ENCODE data around the gene TFCP2L1. TPM values are rescaled to one million over a fixed set of nuclear protein-coding genes. Genes with fewer than 3 reads are reported as not detected.
A peak's percentile ranks its signal among the peaks of the same experiment; 100 is the strongest.

The TFCP2L1 gene
- total RNA-seq, 2 donors from 2014 or later: 0.19 to 0.33 TPM

DNA sequence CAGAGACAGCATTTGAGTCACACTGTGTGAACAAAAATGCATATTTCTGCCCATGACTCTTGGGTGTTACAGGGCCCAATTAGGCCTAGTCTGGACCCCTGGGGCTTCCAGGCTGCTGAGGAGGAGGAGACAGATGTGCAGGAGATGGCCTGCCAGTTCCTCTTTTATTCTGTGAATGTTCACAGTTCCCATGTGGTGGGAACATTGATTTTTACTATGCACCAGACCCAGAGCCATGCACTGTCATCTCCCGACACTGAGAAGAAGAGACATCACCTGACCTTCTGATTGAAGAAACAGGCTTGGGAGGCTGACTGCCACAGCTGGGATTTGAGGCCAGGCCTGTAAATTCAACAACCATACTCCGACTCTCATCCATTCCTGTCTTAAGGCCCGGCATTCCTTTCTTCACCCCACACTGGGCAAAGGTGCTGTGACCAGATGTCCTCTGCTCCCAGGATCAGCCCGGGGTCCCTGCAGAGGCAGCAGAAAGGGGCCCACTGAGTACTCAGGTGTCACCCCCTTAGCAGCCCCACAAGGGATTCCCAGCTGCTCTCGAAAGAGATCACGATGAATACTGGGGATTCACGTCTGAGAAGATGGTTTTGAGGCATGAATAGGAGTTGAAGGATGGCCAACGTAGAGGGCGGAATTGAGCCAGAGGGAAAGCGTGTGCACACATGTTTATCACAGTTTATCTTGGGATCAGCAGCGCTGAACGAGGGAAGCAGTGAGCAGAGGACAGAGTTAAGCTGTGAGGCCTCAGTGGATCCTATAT is 3.6 kb upstream of the TFCP2L1 start:
- Mint-ChIP-seq H3K4me1 (ENCODE audit: low read depth in 2 of 2) (peaks cover 6 to 7% of the 10 kb centered on the region in 2 donors), H3K27me3 (peaks cover 13 to 16% of the 10 kb centered on the region in 2 donors), H3K9me3 (no peaks in the 10 kb centered on the region), H3K27ac (no peak overlapping the region), H3K36me3 (no peaks in the 10 kb centered on the region), H3K4me3 (no peak overlapping the region)
- no peak for ATAC-seq
- no peak for DNase-seq (ENCODE audit: low spot score)

- Mint-ChIP-seq H3K9me3 (no peaks in the 10 kb centered on the region), H3K4me3 (no peak overlapping the region), H3K27me3 (peaks cover 16 to 22% of the 10 kb centered on the region in 2 donors), H3K36me3 (no peaks in the 10 kb centered on the region), H3K4me1 (ENCODE audit: low read depth in 2 of 2) (peaks cover 1 to 6% of the 10 kb centered on the region in 2 donors), H3K27ac (no peak overlapping the region)
- ATAC-seq: no peak
- DNase-seq (ENCODE audit: low spot score): no peak
These were observed 3.0 kb upstream of the TFCP2L1 start for GRCh38 chr2:121287956-121288355.

GRCh38 chr2:121287146-121287798 is 2.3 kb upstream of the TFCP2L1 start:
- Mint-ChIP-seq H3K9me3 (no peaks in the 10 kb centered on the region), H3K36me3 (no peaks in the 10 kb centered on the region), H3K4me1 (ENCODE audit: low read depth in 2 of 2) (peaks cover 0 to 6% of the 10 kb centered on the region in 2 donors), H3K27ac (no peak overlapping the region), H3K27me3 (peaks cover 16 to 27% of the 10 kb centered on the region in 2 donors), H3K4me3 (no peak overlapping the region)
- no peak for ATAC-seq
- DNase-seq (ENCODE audit: low spot score): no peak

DNA sequence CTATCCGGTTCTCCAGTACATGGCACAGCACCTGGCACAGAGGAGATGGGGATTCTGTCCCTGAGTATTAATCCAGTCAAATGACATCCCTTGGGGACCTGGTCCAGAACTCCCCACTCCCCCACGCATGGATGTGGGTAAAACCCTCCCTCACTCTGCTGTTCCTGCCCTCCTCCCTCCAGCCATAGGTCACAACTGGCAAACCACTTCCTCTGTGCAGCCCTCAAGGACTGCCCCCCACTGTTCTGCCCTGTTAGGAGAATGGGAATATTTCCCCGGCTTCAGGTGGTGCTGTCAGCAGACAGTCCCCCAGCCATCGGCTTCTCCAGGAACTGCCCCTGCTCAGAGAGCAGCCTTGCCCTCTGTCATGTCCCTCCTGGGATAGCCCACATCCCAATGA is 1.5 kb upstream of the TFCP2L1 start:
- H3K27me3 Mint-ChIP-seq: peaks cover 16 to 27% of the 10 kb centered on the region in 2 donors
- H3K36me3 Mint-ChIP-seq: no peaks in the 10 kb centered on the region
- no peak overlapping the region for H3K27ac Mint-ChIP-seq
- H3K9me3 Mint-ChIP-seq: no peaks in the 10 kb centered on the region
- peaks cover 0 to 6% of the 10 kb centered on the region in 2 donors for H3K4me1 Mint-ChIP-seq (ENCODE audit: low read depth in 2 of 2)
- no peak overlapping the region for H3K4me3 Mint-ChIP-seq
- ATAC-seq: no peak
- no peak for DNase-seq (ENCODE audit: low spot score)

DNA sequence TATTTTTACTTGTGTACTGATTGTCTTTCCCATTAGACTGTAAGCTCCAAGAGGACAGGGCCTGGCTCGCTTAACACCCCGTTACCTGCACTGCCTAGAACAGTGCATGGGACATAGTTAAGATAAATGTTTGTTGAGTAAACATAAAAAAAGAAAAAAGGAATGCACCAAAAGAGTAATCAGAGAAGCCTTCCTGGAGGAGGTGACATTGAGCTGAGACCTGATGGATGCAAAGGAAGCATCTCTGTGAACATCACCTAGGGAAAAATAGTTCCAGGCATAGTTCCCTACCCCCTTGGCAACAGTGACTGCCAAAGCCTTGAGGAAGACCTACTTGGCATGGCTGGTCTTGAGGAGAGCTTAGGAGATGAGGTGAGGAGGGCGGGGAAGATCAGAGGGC is 924 bp upstream of the TFCP2L1 start:
- Mint-ChIP-seq H3K9me3 (no peaks in the 10 kb centered on the region), H3K27me3 (peaks cover 16 to 29% of the 10 kb centered on the region in 2 donors), H3K27ac (no peak overlapping the region), H3K4me1 (ENCODE audit: low read depth in 2 of 2) (peaks cover 0 to 6% of the 10 kb centered on the region in 2 donors), H3K4me3 (no peak overlapping the region), H3K36me3 (no peaks in the 10 kb centered on the region)
- ATAC-seq: no peak
- no peak for DNase-seq (ENCODE audit: low spot score)

DNA sequence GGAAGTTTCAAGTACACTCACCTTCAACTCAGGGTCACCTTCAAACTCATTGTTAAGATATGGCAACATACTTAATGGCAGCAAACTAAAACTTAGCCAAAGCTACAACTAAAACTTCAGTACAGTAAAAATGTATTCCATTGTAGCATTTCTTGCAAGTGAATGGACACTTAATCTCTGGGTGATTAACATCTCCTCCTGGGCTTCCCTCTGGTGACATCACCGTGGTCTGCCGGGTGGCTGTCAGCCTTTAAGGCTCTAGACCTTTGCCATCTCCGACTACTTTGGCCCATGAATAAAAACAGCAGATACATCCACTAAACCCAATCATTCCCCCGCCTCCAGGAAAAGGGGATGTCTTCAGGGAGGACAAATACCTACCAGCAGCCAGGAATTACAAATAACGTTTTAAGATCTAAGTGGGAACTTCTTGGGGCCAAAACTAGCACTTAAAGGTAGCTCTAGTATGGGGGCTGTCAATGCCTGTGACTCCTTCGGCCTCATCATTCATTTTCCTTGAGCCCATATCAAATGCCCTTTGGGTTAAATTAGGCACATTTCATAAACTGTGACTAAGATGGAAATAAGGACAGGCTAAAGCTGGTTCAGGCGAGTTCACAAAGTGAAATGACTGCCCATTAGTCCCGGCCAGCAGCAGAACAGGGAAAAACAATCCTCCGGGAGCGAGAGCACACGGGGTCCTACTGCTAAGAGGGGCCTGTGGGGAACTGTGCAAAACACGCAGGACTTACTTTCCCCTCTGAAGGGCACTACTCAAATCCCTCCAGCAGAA is 1.1 kb downstream of the TFCP2L1 start:
- Mint-ChIP-seq H3K27me3 (peaks cover 16 to 30% of the 10 kb centered on the region in 2 donors), H3K27ac (no peak overlapping the region), H3K9me3 (no peaks in the 10 kb centered on the region), H3K4me3 (peak overlapping the region; percentile 67), H3K36me3 (no peaks in the 10 kb centered on the region), H3K4me1 (ENCODE audit: low read depth in 2 of 2) (peaks cover 0 to 6% of the 10 kb centered on the region in 2 donors)
- DNase-seq (ENCODE audit: low spot score) (no peak), ATAC-seq (no peak)

- Mint-ChIP-seq H3K27ac (no peak overlapping the region), H3K9me3 (no peaks in the 10 kb centered on the region), H3K36me3 (no peaks in the 10 kb centered on the region), H3K4me3 (no peak overlapping the region), H3K27me3 (peaks cover 16 to 30% of the 10 kb centered on the region in 2 donors), H3K4me1 (ENCODE audit: low read depth in 2 of 2) (peaks cover 0 to 6% of the 10 kb centered on the region in 2 donors)
- DNase-seq (ENCODE audit: low spot score) (no peak), ATAC-seq (no peak)
These were observed 2.1 kb downstream of the TFCP2L1 start for GRCh38 chr2:121282800-121283385.

- H3K36me3 Mint-ChIP-seq: no peaks in the 10 kb centered on the region
- no peak overlapping the region for H3K4me3 Mint-ChIP-seq
- H3K27ac Mint-ChIP-seq: no peak overlapping the region
- DNase-seq (ENCODE audit: low spot score) (no peak), ATAC-seq (no peak)
- H3K9me3 Mint-ChIP-seq: no peaks in the 10 kb centered on the region
- peaks cover 0 to 6% of the 10 kb centered on the region in 2 donors for H3K4me1 Mint-ChIP-seq (ENCODE audit: low read depth in 2 of 2)
- H3K27me3 Mint-ChIP-seq: peaks cover 16 to 30% of the 10 kb centered on the region in 2 donors
These were observed 3.3 kb downstream of the TFCP2L1 start for GRCh38 chr2:121281694-121282093.

DNA sequence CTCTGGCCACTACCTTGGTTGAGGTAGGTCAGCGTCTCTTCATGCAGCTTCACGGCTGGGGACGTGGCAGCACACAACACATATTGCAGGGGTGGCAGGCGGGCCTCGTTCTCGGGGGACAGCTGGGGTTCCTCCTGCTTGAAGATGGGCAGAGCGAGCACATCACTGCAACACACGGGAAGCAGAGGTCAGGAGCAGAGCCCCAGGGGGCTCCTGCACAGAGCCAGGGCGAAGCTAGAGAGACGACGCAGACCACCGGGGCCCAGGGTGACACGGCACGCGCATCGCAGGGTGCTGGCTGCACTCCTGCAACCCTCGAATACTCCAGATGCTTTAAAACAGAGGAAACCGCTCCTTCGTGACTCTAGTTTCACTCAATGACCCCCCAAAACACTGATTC is 3.9 kb downstream of the TFCP2L1 start:
- no peak for ATAC-seq
- no peaks in the 10 kb centered on the region for H3K36me3 Mint-ChIP-seq
- no peak overlapping the region for H3K27ac Mint-ChIP-seq
- no peak for DNase-seq (ENCODE audit: low spot score)
- peaks cover 15 to 28% of the 10 kb centered on the region in 2 donors for H3K27me3 Mint-ChIP-seq
- H3K4me3 Mint-ChIP-seq: no peak overlapping the region
- H3K9me3 Mint-ChIP-seq: no peaks in the 10 kb centered on the region
- peaks cover 0 to 6% of the 10 kb centered on the region in 2 donors for H3K4me1 Mint-ChIP-seq (ENCODE audit: low read depth in 2 of 2)

DNA sequence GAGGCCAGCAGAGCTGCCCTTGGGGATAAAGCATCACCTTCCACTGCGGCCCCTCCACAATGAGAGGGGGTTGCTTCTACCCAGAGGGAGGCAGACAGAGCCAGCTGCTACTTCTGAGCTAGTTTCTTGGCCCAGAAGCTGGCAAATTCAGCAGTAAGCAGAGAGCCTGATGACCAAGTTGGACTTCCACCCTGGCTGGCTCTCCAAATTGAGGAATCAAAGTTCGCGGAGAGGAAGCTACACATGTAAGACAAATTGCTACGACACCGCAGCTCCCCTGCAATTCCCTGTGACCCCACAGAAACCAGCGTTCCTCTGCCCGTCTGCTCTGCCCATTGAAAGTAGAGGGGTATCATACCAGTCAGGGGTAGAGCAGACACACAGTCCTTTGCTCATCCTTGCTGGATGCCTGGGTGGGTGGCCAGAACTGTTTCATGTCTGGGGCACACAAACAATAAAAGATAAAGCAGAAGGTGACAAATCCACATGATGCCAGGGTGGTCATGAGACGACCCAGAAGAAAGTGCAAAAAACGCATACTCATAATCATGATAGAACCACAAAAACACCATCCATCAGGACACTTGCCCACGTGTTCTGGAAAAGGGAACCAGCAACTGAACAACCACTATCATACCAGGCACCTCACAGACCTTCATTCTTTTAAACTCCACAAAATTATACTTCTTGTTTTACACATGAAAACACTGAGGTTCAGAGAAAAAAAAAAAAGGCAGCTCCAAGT is 5.4 kb downstream of the TFCP2L1 start:
- ATAC-seq (no peak), DNase-seq (ENCODE audit: low spot score) (no peak)
- H3K36me3 Mint-ChIP-seq: no peaks in the 10 kb centered on the region
- H3K27me3 Mint-ChIP-seq: peaks cover 10 to 21% of the 10 kb centered on the region in 2 donors
- peaks cover 0 to 6% of the 10 kb centered on the region in 2 donors for H3K4me1 Mint-ChIP-seq (ENCODE audit: low read depth in 2 of 2)
- H3K9me3 Mint-ChIP-seq: no peaks in the 10 kb centered on the region
- H3K27ac Mint-ChIP-seq: no peak overlapping the region
- H3K4me3 Mint-ChIP-seq: no peak overlapping the region

DNA sequence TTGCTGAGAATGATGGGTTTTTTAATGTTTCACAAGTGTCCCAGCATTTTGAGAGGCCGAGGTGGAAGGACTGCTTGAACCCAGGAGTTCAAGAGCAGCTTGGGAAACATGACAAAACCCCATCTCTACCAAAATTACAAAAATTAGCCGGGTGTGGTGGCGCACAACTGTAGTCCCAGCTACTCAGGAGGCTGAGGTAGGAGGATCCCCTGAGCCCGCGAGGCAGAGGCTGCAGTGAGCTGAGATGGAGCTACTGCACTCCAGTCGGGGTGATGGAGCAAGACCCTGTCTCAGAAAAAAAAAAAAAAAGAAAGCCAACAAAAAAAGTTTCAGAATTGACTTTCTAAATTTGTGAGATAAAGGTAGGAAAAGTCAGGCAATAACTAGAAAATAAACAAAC is 8.7 kb downstream of the TFCP2L1 start:
- H3K4me3 Mint-ChIP-seq: no peak overlapping the region
- DNase-seq (ENCODE audit: low spot score): no peak
- H3K36me3 Mint-ChIP-seq: no peaks in the 10 kb centered on the region
- H3K9me3 Mint-ChIP-seq: no peaks in the 10 kb centered on the region
- H3K27ac Mint-ChIP-seq: no peak overlapping the region
- peaks cover 0 to 5% of the 10 kb centered on the region in 2 donors for H3K27me3 Mint-ChIP-seq
- ATAC-seq: no peak
- no peaks in the 10 kb centered on the region for H3K4me1 Mint-ChIP-seq (ENCODE audit: low read depth in 2 of 2)

GRCh38 chr2:121273116-121273515 is 11.9 kb downstream of the TFCP2L1 start:
- DNase-seq (ENCODE audit: low spot score) (no peak), ATAC-seq (no peak)
- Mint-ChIP-seq H3K27ac (no peak overlapping the region), H3K9me3 (no peaks in the 10 kb centered on the region), H3K36me3 (no peaks in the 10 kb centered on the region), H3K27me3 (peaks cover 0 to 2% of the 10 kb centered on the region in 2 donors), H3K4me1 (ENCODE audit: low read depth in 2 of 2) (no peaks in the 10 kb centered on the region), H3K4me3 (no peak overlapping the region)

DNA sequence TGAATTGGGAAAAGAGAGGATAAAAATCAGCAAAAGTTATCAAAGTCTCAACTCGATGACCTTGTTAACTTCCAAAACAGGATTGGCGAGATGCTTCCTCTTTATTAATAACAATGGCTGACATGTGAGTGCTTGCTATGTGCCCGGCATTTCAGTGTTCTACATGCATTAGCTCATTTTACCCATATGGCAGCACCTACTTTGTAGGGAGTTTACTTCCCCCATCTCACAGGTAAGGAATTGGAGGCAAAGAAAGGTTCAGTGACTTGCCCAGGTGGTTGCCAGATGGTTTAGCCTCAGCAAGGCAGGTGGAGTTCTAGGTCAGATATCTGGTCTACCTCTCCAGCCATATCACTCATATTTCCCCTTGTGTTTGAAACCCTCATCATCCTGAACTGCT is 12.4 kb downstream of the TFCP2L1 start:
- H3K36me3 Mint-ChIP-seq: no peaks in the 10 kb centered on the region
- no peak overlapping the region for H3K27ac Mint-ChIP-seq
- no peak overlapping the region for H3K4me3 Mint-ChIP-seq
- H3K27me3 Mint-ChIP-seq: peaks cover 0 to 2% of the 10 kb centered on the region in 2 donors
- no peaks in the 10 kb centered on the region for H3K9me3 Mint-ChIP-seq
- DNase-seq (ENCODE audit: low spot score) (no peak), ATAC-seq (no peak)
- no peaks in the 10 kb centered on the region for H3K4me1 Mint-ChIP-seq (ENCODE audit: low read depth in 2 of 2)
